K562 (cell line): ENCODE measurements around the gene NPAS3. TPM values are rescaled to one million over a fixed set of nuclear protein-coding genes. Genes with fewer than 3 reads are reported as not detected.

Source experiments
- ATAC-seq: fragments of 200-7000 bp; cut with Tn5 transposase; 3 replicates; pipeline ENCODE4 v1.9.1; 2020; ENCODE audit warnings: moderate library complexity
- BruUV-seq: library from RNA; stranded (reverse); fragments of 400-500 nt; replicated peaks from 2 replicates; lab custom pipeline; 2021; lab: Mats Ljungman, UMichigan
- CTCF ChIA-PET: fragments of 300-600 bp; formaldehyde crosslinking; extraction: SDS; loops from one replicate; lab custom pipeline; 2021; ENCODE audit warnings: low intra/inter-chr PET ratio; lab: Yijun Ruan, JAX
- POLR2A ChIA-PET: fragments of 300-600, 350-650 bp; sonication (Branson Sonifier 250); formaldehyde crosslinking; extraction: SDS; loops from one replicate; lab custom pipeline; 2021; ENCODE audit warnings: antibody characterized with exemption, inconsistent platforms; lab: Yijun Ruan, JAX
- DNase-seq, 4 experiments: peaks; one replicate each; pipeline versions ENCODE4 v3.0.0 to v3.0.0-alpha.2; 2011 to 2018; ENCODE audit warnings: low spot score in 3 of 4, mixed read lengths in 3 of 4; ENCODE audit errors: extremely low read depth in 1 of 4
- FAIRE-seq: peaks from 2 replicates; lab custom pipeline; 2011; peaks lifted over from hg19 to GRCh38; lab: Jason Lieb, UNC
- H2AFZ ChIP-seq: 2 replicates; pipeline ENCODE4 v1.6.0; 2011; ENCODE audit warnings: low read depth, low read length, control low read depth, inconsistent platforms
- H3K27ac ChIP-seq: fragments of 200-600 bp; 3 replicates; pipeline ENCODE4 v1.8.0; 2011; ENCODE audit warnings: low read depth, mild to moderate bottlenecking, control low read depth, inconsistent platforms, low read length, moderate library complexity, mixed read lengths; ENCODE audit errors: extremely low read depth
- H3K27me3 ChIP-seq, 2 experiments: fragments of 300-600 bp in 1 of 2; 2 replicates in 1 of 2; 3 replicates in 1 of 2; pipeline versions ENCODE4 v1.6.0 to v1.8.0; 2011; ENCODE audit warnings: inconsistent platforms in 2 of 2, low read length in 2 of 2, mild to moderate bottlenecking in 1 of 2, mixed read lengths in 1 of 2, moderate library complexity in 1 of 2; ENCODE audit not compliant: control insufficient read depth in 2 of 2, insufficient read depth in 2 of 2
- H3K36me3 ChIP-seq: fragments of 300-600 bp; 3 replicates; pipeline ENCODE4 v1.8.0; 2011; ENCODE audit warnings: mild to moderate bottlenecking, low read length, inconsistent platforms; ENCODE audit not compliant: control insufficient read depth, insufficient read depth
- H3K4me1 ChIP-seq, 2 experiments: fragments of 200-600 bp in 1 of 2; replicated peaks in 1 of 2; 2 replicates in 1 of 2; 3 replicates in 1 of 2; pipeline versions ENCODE4 v1.5.1 to v1.8.0; 2011; ENCODE audit warnings: inconsistent platforms in 2 of 2, low read length in 2 of 2, mild to moderate bottlenecking in 1 of 2, mixed read lengths in 1 of 2, moderate library complexity in 1 of 2; ENCODE audit not compliant: control insufficient read depth in 2 of 2, insufficient read depth in 2 of 2
- H3K4me2 ChIP-seq: 2 replicates; pipeline ENCODE4 v1.6.1; 2011; ENCODE audit warnings: low read length, control low read depth, inconsistent platforms, mixed read lengths; ENCODE audit not compliant: insufficient read depth
- H3K4me3 ChIP-seq: fragments of 200-600 bp; sonication (generic), shearing (Covaris generic); 2 replicates; pipeline ENCODE4 v1.5.1; 2016; ENCODE audit warnings: control low read depth, inconsistent platforms
- H3K79me2 ChIP-seq: fragments of 200-600 bp; 3 replicates; pipeline ENCODE4 v1.8.0; 2011; ENCODE audit warnings: low read length, inconsistent platforms; ENCODE audit not compliant: control insufficient read depth, insufficient read depth
- H3K9ac ChIP-seq, 2 experiments: 2 replicates each; pipeline versions ENCODE4 v1.6.0 to v1.6.1; 2011; ENCODE audit warnings: low read depth in 2 of 2, low read length in 2 of 2, control low read depth in 1 of 2, inconsistent platforms in 1 of 2, mild to moderate bottlenecking in 1 of 2, mixed read lengths in 1 of 2; ENCODE audit not compliant: insufficient read depth in 1 of 2
- H3K9me1 ChIP-seq: one replicate; pipeline ENCODE4 v1.6.0; 2011; ENCODE audit warnings: inconsistent platforms, mild to moderate bottlenecking, low read length, moderate library complexity; ENCODE audit not compliant: control insufficient read depth, insufficient read depth
- H3K9me3 ChIP-seq: replicated peaks from 2 replicates; pipeline ENCODE4 v1.5.1; 2011; ENCODE audit warnings: low read depth, low read length, inconsistent platforms; ENCODE audit not compliant: control insufficient read depth, insufficient read depth
- H4K20me1 ChIP-seq: replicated peaks from 2 replicates; pipeline ENCODE4 v1.6.1; 2011; ENCODE audit warnings: low read length, inconsistent platforms, mixed read lengths; ENCODE audit not compliant: control insufficient read depth, insufficient read depth
- FIP1L1 ChIP-seq: fragments of 200-400 bp; formaldehyde crosslinking; IDR thresholded peaks from 2 replicates; pipeline ENCODE4 v1.6.1; 2018; ENCODE audit warnings: mild to moderate bottlenecking, low read depth, low read length; ENCODE audit not compliant: poor library complexity, severe bottlenecking
- HEY1 ChIP-seq: fragments of 250-450 bp; sonication (Bioruptor Pico); IDR thresholded peaks from 2 replicates; pipeline ENCODE4 v1.5.0; 2020; ENCODE audit warnings: mild to moderate bottlenecking, moderate library complexity, borderline replicate concordance
- KAT2B ChIP-seq: IDR thresholded peaks from one replicate; pipeline ENCODE4 v1.6.1; 2012; ENCODE audit warnings: low read depth, mild to moderate bottlenecking, control low read depth, inconsistent platforms, low read length, moderate library complexity
- MAFG ChIP-seq: fragments of 450-650 bp; conservative IDR thresholded peaks from 2 replicates; pipeline ENCODE4 v1.6.1; 2016; ENCODE audit warnings: missing genetic modification characterization, missing compliant biosample characterization
- MECOM ChIP-seq: fragments of 250-450 bp; sonication (Bioruptor Pico); IDR thresholded peaks from 2 replicates; pipeline ENCODE4 v1.8.0; 2022; ENCODE audit warnings: inconsistent platforms
- MTF1 ChIP-seq: fragments of 250-450 bp; sonication (Bioruptor Pico); IDR thresholded peaks from 2 replicates; pipeline ENCODE4 v1.9.0; 2021; ENCODE audit warnings: moderate library complexity, mild to moderate bottlenecking, inconsistent platforms, borderline replicate concordance
- RB1 ChIP-seq: fragments of 450-650 bp; IDR thresholded peaks from 2 replicates; pipeline ENCODE4 v1.6.1; 2017; ENCODE audit warnings: low read depth, mild to moderate bottlenecking
- SMAD4 ChIP-seq: fragments of 250-450 bp; sonication (Bioruptor Pico); conservative IDR thresholded peaks from 2 replicates; pipeline ENCODE4 v1.8.0; 2021; ENCODE audit warnings: inconsistent platforms, mild to moderate bottlenecking, moderate library complexity
- TBP ChIP-seq: optimal IDR thresholded peaks from 2 replicates; pipeline ENCODE3; 2011; ENCODE audit warnings: low read depth, low read length, improper control_type of control experiment
- TEAD2 ChIP-seq: fragments of 450-650 bp; IDR thresholded peaks from 2 replicates; pipeline ENCODE4 v1.6.1; 2016; ENCODE audit warnings: missing genetic modification characterization, control low read depth, missing compliant biosample characterization
- ZNF133 ChIP-seq: fragments of 250-450 bp; sonication (Bioruptor Pico); IDR thresholded peaks from 2 replicates; pipeline ENCODE4 v1.4.0; 2020; ENCODE audit warnings: mild to moderate bottlenecking
- ZNF3 ChIP-seq: fragments of 250-450 bp; sonication (Bioruptor Pico); IDR thresholded peaks from 2 replicates; pipeline ENCODE4 v1.5.0; 2021; ENCODE audit warnings: mild to moderate bottlenecking, moderate library complexity
- ZNF583 ChIP-seq: fragments of 250-450 bp; sonication (Bioruptor Pico); IDR thresholded peaks from 2 replicates; pipeline ENCODE4 v1.4.0; 2020
- ZNF584 ChIP-seq: fragments of 200-800 bp; sonication (Bioruptor generic); IDR thresholded peaks from 2 replicates; pipeline ENCODE4 v1.6.1; 2016; ENCODE audit warnings: low read depth, mild to moderate bottlenecking, missing genetic modification characterization, missing compliant biosample characterization
- WGBS: fragments of 100-300 bp; shearing (Covaris generic); methylation state at CpG from one replicate; pipeline ENCODE4 v1.1.6; 2016; ENCODE audit warnings: low coverage, mixed read lengths; ENCODE audit not compliant: insufficient coverage; ENCODE audit errors: missing lambda C conversion rate; 5-methylcytosine and 5-hydroxymethylcytosine counted together
- in situ Hi-C: fragments of 300-500 bp; cut with MboI; formaldehyde crosslinking; loops from 4 replicates; pipeline ENCODE4 v1.15.0; 2018; ENCODE audit warnings: inconsistent platforms, mixed read lengths
- intact Hi-C: fragments of 100-400 bp; cut with micrococcal nuclease; formaldehyde crosslinking; loops from 2 replicates; pipeline ENCODE4 v1.14.2; 2022
- polyA plus RNA-seq, 8 experiments: library from polyadenylated mRNA; depleted of rRNA in 4 of 8; stranded (reverse) in 5 of 8; unstranded in 3 of 8; fragments of >200 nt; fragmentation: Nextera tagmentation in 2 of 8; fragmentation: Illumina TruSeq in 1 of 8; extraction: Ambion mirVana in 2 of 8; extraction: Trizol in 1 of 8; gene quantifications; 2 replicates each; pipeline versions ENCODE4 v1.2.1 to v1.2.3, GENCODE V29; 2011 to 2014; ENCODE audit warnings: inconsistent platforms in 1 of 8, missing spikeins in 1 of 8
- total RNA-seq, 7 experiments: library from RNA; depleted of rRNA in 6 of 7; stranded (reverse); fragments of >200 nt in 6 of 7; fragmentation: Illumina TruSeq in 2 of 7; extraction: Trizol in 2 of 7; gene quantifications; 2 replicates each; pipeline versions ENCODE4 v1.2.1 to v1.2.3, GENCODE V29; 2011 to 2021; ENCODE audit warnings: low replicate concordance in 1 of 7
- TF ChIP-seq, protein P1 (sequence below): fragments of 250-450 bp; sonication (Bioruptor Pico); IDR thresholded peaks from 2 replicates; pipeline ENCODE4 v1.8.0; 2021; ENCODE audit warnings: moderate library complexity, mild to moderate bottlenecking, inconsistent platforms
- TF ChIP-seq, protein P2 (sequence below): IDR thresholded peaks from 3 replicates; pipeline ENCODE4 v1.6.1; 2011; ENCODE audit warnings: borderline replicate concordance, mild to moderate bottlenecking; ENCODE audit not compliant: insufficient read length, insufficient read depth
- TF ChIP-seq, protein P3 (sequence below): sonication (generic); formaldehyde crosslinking; IDR thresholded peaks from 2 replicates; pipeline ENCODE4 v1.8.1; 2022; ENCODE audit warnings: missing genetic modification reagents
- TF ChIP-seq, protein P4 (sequence below): IDR thresholded peaks from 2 replicates; pipeline ENCODE4 v1.6.1; 2016; ENCODE audit warnings: missing genetic modification characterization, missing compliant biosample characterization

The NPAS3 gene
- total and polyA plus RNA-seq, 9 of the 15 experiments (the other 6 are each of a cell fraction or from before 2014, with no cell fraction given): 0.04 TPM; not detected in 8

DNA sequence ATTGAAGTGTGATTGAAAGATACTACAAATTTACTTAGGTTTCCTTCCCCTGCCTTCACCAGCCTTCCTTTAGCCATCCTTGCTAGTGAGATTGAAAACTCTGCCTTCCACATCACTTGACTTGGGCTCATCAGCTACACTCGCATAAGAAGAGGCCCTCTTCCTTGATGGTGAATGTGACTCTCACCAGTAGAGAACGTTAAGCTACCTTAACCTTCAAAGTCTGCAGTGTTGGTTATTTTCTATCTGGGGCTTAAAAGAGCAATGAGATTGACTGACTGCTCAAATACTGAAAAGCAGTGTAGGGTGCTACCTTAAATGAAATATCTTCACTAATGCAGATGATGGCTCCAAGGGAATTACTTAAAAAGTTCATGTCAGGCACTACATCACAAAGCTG, 740.3 kb downstream of the NPAS3 start (continued):
- TF ChIP-seq RB1 (no peak), MECOM (CRISPR knock-in tag) (no peak), SMAD4 (CRISPR knock-in tag) (no peak)
- TF ChIP-seq, protein P1, sequence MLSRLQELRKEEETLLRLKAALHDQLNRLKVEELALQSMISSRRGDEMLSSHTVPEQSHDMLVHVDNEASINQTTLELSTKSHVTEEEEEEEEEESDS: no peak
- TF ChIP-seq, protein P2, sequence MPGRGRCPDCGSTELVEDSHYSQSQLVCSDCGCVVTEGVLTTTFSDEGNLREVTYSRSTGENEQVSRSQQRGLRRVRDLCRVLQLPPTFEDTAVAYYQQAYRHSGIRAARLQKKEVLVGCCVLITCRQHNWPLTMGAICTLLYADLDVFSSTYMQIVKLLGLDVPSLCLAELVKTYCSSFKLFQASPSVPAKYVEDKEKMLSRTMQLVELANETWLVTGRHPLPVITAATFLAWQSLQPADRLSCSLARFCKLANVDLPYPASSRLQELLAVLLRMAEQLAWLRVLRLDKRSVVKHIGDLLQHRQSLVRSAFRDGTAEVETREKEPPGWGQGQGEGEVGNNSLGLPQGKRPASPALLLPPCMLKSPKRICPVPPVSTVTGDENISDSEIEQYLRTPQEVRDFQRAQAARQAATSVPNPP: no peak

DNA sequence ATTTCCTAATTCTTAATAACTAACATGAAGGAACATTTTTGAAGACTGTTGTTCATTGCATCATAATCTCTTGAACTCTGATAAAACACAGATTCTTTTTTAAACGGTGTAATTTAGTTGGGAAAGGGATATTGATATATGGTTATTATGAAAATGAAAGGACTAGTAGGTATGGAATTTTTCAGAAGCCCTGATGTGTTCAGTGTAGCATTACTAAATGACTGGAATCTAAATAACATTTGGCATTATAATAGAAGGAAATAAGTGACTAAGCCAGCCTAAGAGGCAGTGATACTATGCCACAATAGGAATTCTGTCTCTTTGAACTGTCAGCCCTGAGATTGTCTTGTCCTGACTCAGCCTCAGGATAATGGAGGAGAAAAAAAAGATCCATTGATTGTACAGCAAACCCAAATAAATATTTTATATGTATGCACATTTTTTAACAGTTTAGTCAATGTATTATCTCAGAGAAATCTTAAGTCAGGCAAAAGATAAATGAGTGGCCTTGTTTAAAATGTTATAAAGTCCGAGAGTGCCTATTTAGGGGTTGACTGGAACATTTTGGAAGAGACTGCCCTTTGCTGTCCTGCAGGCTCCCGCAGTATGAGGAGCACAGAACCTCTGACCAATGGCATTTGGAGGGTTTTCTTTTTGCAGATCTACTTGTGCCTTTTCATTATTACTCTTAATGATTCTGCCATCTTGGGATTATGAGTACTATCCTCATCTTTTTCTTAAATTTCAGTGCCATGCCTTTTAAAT, 741.0 kb downstream of the NPAS3 start:
- H3K79me2 ChIP-seq: no peaks in the 10 kb centered on the region
- no TSS peak for BruUV-seq
- H3K9me3 ChIP-seq: no peaks in the 10 kb centered on the region
- no peak overlapping the region for H3K4me3 ChIP-seq
- no peak overlapping the region for H3K9ac ChIP-seq
- FAIRE-seq: no peak
- H3K4me2 ChIP-seq: no peak overlapping the region
- H3K36me3 ChIP-seq: no peaks in the 10 kb centered on the region
- H2AFZ ChIP-seq: no peak overlapping the region
- ATAC-seq: no peak
- no peaks in the 10 kb centered on the region for H4K20me1 ChIP-seq
- ChIA-PET CTCF (no interaction called here), POLR2A (interaction anchor here (0.7 kb wide), 1 partner anchor 134 kb away, joined by 3 read pairs; no protein-coding TSS in a partner anchor)
- H3K27ac ChIP-seq: no peak overlapping the region
- intact Hi-C loops: no loop called here
- H3K27me3 ChIP-seq: no peaks in the 10 kb centered on the region
- no peak for DNase-seq
- WGBS: 13% methylated on average over 3 of the region's 3 CpGs
- H3K9me1 ChIP-seq: no peaks in the 10 kb centered on the region
- no peaks in the 10 kb centered on the region for H3K4me1 ChIP-seq
- in situ Hi-C loops: no loop called here
- no peak for TF ChIP-seq MTF1 (CRISPR knock-in tag)
- TF ChIP-seq, protein P3, sequence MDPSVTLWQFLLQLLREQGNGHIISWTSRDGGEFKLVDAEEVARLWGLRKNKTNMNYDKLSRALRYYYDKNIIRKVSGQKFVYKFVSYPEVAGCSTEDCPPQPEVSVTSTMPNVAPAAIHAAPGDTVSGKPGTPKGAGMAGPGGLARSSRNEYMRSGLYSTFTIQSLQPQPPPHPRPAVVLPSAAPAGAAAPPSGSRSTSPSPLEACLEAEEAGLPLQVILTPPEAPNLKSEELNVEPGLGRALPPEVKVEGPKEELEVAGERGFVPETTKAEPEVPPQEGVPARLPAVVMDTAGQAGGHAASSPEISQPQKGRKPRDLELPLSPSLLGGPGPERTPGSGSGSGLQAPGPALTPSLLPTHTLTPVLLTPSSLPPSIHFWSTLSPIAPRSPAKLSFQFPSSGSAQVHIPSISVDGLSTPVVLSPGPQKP: no peak
- no peak for TF ChIP-seq TBP
- no peak for TF ChIP-seq FIP1L1
- no peak for TF ChIP-seq KAT2B
- no peak for TF ChIP-seq TEAD2 (tag)
- TF ChIP-seq ZNF3 (CRISPR knock-in tag): no peak
- TF ChIP-seq, protein P4, sequence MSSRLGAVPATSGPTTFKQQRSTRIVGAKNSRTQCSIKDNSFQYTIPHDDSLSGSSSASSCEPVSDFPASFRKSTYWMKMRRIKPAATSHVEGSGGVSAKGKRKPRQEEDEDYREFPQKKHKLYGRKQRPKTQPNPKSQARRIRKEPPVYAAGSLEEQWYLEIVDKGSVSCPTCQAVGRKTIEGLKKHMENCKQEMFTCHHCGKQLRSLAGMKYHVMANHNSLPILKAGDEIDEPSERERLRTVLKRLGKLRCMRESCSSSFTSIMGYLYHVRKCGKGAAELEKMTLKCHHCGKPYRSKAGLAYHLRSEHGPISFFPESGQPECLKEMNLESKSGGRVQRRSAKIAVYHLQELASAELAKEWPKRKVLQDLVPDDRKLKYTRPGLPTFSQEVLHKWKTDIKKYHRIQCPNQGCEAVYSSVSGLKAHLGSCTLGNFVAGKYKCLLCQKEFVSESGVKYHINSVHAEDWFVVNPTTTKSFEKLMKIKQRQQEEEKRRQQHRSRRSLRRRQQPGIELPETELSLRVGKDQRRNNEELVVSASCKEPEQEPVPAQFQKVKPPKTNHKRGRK: no peak
- no peak for TF ChIP-seq ZNF584 (CRISPR knock-in tag)
- TF ChIP-seq ZNF133 (CRISPR knock-in tag): no peak
- TF ChIP-seq MAFG (tag): no peak
- no peak for TF ChIP-seq ZNF583 (CRISPR knock-in tag)
- TF ChIP-seq HEY1 (CRISPR knock-in tag): no peak
